Osteocyte (in vitro differentiated cells): ENCODE measurements around the gene GPC6. TPM values are rescaled to one million over a fixed set of nuclear protein-coding genes. Genes with fewer than 3 reads are reported as not detected.

ENCODE experiments used
- DNase-seq: peaks from one replicate; pipeline ENCODE4 v3.0.0; 2021; ENCODE audit warnings: mixed read lengths; ENCODE audit not compliant: unreplicated experiment; ENCODE audit errors: extremely low spot score
- H3K27ac Mint-ChIP-seq: one replicate; pipeline ENCODE4 v1.8.0; 2021; ENCODE audit warnings: mild to moderate bottlenecking, mixed read lengths; ENCODE audit not compliant: unreplicated experiment
- H3K27me3 Mint-ChIP-seq: one replicate; pipeline ENCODE4 v1.8.0; 2021; ENCODE audit warnings: mixed read lengths; ENCODE audit not compliant: unreplicated experiment
- H3K36me3 Mint-ChIP-seq: one replicate; pipeline ENCODE4 v1.8.0; 2021; ENCODE audit warnings: mixed read lengths; ENCODE audit not compliant: unreplicated experiment
- H3K4me1 Mint-ChIP-seq: one replicate; pipeline ENCODE4 v1.8.0; 2021; ENCODE audit warnings: mixed read lengths; ENCODE audit not compliant: unreplicated experiment
- H3K4me3 Mint-ChIP-seq: one replicate; pipeline ENCODE4 v1.8.0; 2021; ENCODE audit warnings: mild to moderate bottlenecking, moderate library complexity, mixed read lengths; ENCODE audit not compliant: unreplicated experiment
- H3K9me3 Mint-ChIP-seq: one replicate; pipeline ENCODE4 v1.8.0; 2021; ENCODE audit warnings: mixed read lengths; ENCODE audit not compliant: unreplicated experiment
- total RNA-seq: library from RNA; stranded (reverse); gene quantifications from 2 replicates; pipeline ENCODE4 v1.2.1, GENCODE V29; 2021
- TF ChIP-seq, protein P1 (sequence below): fragments of 200-600 bp; sonication (generic); IDR thresholded peaks from 2 replicates; pipeline ENCODE4 v1.5.0; 2021; ENCODE audit warnings: antibody characterized with exemption, mild to moderate bottlenecking, moderate library complexity

The GPC6 gene
- total RNA-seq, 1 donor from 2014 or later, result 125 TPM

DNA sequence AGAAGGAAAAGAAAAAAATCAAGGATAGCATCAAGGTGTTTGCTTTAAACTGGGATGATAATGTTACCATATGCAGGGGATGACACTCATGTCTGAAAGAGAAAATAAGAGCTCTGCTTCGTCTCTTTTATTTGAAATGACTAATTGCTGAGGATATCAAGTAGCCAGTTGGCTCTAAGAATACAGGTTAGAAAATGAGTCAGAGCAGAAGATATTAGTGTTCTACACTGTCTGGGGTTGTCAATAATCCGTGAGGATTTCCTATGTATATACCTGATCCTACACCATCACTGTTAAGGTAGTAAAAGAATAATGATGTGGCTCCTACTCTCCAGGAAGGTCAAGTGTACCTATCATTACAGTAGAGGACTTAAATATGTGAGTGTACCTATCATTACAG lies 562.5 kb downstream of the GPC6 start:
- Mint-ChIP-seq H3K27me3 (no peaks in the 10 kb centered on the region), H3K27ac (no peak overlapping the region), H3K36me3 (no peaks in the 10 kb centered on the region), H3K4me3 (no peak overlapping the region), H3K4me1 (peaks cover 40% of the 10 kb centered on the region), H3K9me3 (no peaks in the 10 kb centered on the region)
- TF ChIP-seq, protein P1, sequence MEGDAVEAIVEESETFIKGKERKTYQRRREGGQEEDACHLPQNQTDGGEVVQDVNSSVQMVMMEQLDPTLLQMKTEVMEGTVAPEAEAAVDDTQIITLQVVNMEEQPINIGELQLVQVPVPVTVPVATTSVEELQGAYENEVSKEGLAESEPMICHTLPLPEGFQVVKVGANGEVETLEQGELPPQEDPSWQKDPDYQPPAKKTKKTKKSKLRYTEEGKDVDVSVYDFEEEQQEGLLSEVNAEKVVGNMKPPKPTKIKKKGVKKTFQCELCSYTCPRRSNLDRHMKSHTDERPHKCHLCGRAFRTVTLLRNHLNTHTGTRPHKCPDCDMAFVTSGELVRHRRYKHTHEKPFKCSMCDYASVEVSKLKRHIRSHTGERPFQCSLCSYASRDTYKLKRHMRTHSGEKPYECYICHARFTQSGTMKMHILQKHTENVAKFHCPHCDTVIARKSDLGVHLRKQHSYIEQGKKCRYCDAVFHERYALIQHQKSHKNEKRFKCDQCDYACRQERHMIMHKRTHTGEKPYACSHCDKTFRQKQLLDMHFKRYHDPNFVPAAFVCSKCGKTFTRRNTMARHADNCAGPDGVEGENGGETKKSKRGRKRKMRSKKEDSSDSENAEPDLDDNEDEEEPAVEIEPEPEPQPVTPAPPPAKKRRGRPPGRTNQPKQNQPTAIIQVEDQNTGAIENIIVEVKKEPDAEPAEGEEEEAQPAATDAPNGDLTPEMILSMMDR, result no peak
- no peak for DNase-seq

DNA sequence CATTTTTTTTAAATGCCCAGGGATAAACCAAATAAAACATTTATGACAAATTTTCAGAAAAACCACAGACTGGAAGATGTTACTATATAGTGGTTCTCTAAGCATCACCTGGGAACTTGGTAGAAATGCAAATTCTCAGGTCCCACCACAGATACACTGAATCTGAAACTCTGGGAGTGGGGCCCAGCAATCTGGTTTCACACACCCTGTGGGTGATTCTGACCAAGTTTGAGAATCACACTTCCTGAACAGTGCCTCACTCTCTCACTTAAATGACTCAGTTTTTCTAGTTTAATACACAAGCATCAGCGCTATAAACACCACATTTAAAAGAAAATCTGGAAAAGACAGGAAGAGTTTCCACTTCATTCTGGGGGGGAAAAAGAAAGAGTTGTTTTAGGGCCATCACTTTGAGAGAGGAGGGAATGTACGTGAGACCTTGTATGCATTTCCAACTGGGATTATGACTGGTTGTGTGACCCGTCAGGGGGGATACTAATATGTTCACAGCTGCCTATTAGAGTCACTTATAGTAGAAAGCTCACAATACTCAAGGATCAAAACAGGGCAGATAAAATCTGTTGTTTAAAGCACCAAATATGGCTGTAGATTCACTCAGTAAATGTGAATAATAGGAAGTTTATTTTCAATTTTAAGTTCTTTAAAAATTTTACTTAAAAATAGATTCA lies 567.7 kb downstream of the GPC6 start:
- Mint-ChIP-seq H3K4me1 (peaks cover 30% of the 10 kb centered on the region), H3K27me3 (no peaks in the 10 kb centered on the region), H3K36me3 (no peaks in the 10 kb centered on the region), H3K27ac (no peak overlapping the region), H3K9me3 (peaks cover 4% of the 10 kb centered on the region), H3K4me3 (no peak overlapping the region)
- TF ChIP-seq, protein P1, result no peak
- DNase-seq, result no peak

DNA sequence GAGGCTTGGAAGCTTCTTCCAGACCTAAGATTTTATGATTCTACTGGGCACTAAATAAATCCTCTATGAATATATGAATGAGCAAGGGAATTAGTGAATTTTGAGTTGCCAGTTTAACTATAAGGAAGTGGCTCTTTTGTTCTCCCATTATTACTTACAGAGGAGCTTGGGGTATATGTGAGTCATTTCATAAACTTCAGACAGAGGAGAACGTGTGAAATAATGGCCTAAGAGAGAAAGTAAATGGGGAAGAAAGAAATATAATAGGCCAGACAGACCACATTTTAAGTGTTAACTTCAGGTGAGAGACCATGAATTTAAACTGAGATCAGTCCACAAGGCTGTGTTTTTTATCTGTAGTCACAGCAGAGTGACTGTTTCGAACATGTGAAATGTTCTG lies 570.9 kb downstream of the GPC6 start:
- H3K4me1 Mint-ChIP-seq, result peaks cover 43% of the 10 kb centered on the region
- TF ChIP-seq, protein P1, result no peak
- peaks cover 4% of the 10 kb centered on the region for H3K9me3 Mint-ChIP-seq
- H3K27ac Mint-ChIP-seq, result no peak overlapping the region
- H3K4me3 Mint-ChIP-seq, result no peak overlapping the region
- H3K27me3 Mint-ChIP-seq, result no peaks in the 10 kb centered on the region
- no peak for DNase-seq
- peaks cover under 1% of the 10 kb centered on the region for H3K36me3 Mint-ChIP-seq

DNA sequence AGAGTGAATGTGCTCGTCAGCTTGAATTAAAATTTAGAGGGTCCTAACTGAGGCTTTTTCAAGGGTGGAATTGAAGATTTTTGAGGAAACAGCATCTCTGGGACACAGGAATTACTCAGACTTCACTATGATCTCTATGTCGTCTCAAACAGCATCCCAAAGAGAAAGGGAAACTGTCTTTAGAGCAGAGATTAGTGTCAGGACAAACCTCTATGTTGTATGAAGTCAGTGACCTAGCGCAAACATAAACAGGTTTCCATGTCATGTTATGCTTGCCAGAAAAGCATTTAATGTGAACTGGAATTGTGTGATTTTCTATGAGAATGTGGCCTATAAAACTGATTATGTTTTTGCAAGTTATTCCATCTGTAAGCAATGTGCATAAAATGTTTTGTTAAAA lies 573.7 kb downstream of the GPC6 start:
- Mint-ChIP-seq H3K4me3 (no peak overlapping the region), H3K36me3 (peaks cover 6% of the 10 kb centered on the region), H3K9me3 (peaks cover 7% of the 10 kb centered on the region), H3K4me1 (peaks cover 38% of the 10 kb centered on the region), H3K27me3 (no peaks in the 10 kb centered on the region), H3K27ac (no peak overlapping the region)
- no peak for DNase-seq
- TF ChIP-seq, protein P1, result no peak

DNA sequence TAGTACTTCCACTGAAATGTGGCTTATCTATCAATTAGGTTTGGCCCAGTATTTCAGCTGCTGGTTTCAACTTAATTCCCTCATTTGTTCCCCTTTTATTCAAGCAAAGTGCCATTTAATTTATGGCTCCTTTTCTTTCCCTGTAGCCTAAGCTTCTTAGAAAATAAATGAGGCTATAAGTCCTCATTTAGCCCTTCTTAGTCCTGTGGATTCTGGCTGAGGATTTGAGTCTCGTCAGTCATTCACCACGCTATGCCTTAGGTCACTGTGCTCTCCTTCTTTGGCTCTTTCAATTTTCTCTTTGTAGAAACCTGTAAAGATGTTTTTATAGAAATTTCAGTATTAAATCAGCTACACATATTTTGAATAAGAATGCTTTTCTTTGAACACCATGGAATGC lies 579.1 kb downstream of the GPC6 start:
- Mint-ChIP-seq H3K4me1 (peaks cover 23% of the 10 kb centered on the region), H3K27me3 (no peaks in the 10 kb centered on the region), H3K27ac (no peak overlapping the region), H3K36me3 (peaks cover 8% of the 10 kb centered on the region), H3K9me3 (peaks cover 3% of the 10 kb centered on the region), H3K4me3 (no peak overlapping the region)
- no peak for DNase-seq
- TF ChIP-seq, protein P1, result no peak
